Fibroblast of lung (primary cell): Measurements from ENCODE around the gene TWNK.

ENCODE experiments used
- EZH2 ChIP-seq: IDR thresholded peaks from 2 replicates; pipeline ENCODE4 v1.5.1; 2012; ENCODE audit warnings: low read length, control low read depth, mild to moderate bottlenecking; ENCODE audit errors: missing control alignments
- TF ChIP-seq, protein P1 (sequence below), 2 donors: IDR thresholded peaks in 1 of 2; conservative IDR thresholded peaks in 1 of 2; 1 replicate in 1 of 2; 2 replicates in 1 of 2; pipeline ENCODE4 v1.5.1; 2011 to 2012; ENCODE audit warnings: low read length in 2 of 2, control low read depth in 1 of 2, inconsistent platforms in 1 of 2, low read depth in 1 of 2, mild to moderate bottlenecking in 1 of 2

DNA sequence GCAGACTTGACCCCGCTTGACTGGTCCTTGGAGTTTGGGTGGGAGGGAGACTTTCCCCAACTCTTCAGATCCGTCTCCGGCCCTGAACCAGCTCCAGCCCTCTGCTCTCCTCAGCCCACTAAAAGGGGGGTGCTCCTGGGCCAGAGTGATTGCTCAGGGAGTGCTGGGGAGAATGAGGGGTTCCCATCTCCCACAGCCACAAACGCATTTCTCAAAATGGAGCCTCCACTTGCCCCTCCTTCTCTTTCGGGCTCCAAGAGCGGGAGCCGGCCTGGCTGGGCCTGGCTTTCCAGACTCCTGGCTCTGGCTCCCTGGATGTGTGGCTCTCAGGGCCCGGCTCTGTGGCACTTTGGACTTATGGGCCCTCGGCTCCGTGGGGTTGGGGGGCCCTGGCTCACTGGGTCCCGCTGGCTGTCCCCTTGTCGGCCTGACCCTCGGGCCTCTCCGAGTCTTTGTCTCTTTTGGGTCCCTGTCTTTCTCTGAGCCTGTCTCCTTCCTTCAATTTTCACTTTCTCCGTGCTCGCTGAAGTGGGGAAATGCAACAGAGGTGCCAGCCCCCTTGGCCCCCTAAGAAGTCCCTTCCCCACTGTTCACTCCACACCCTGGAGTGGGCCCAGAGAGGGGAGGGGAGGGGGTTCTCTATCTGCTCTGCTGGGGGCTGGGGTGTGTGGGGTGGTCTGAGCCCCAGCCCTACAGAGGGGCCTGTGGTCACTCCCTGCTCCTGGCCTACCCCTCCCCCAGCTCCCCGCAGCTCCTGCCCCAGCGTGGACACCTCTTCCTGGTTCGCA lies 13.0 kb downstream of the TWNK start:
- TF ChIP-seq, protein P1, sequence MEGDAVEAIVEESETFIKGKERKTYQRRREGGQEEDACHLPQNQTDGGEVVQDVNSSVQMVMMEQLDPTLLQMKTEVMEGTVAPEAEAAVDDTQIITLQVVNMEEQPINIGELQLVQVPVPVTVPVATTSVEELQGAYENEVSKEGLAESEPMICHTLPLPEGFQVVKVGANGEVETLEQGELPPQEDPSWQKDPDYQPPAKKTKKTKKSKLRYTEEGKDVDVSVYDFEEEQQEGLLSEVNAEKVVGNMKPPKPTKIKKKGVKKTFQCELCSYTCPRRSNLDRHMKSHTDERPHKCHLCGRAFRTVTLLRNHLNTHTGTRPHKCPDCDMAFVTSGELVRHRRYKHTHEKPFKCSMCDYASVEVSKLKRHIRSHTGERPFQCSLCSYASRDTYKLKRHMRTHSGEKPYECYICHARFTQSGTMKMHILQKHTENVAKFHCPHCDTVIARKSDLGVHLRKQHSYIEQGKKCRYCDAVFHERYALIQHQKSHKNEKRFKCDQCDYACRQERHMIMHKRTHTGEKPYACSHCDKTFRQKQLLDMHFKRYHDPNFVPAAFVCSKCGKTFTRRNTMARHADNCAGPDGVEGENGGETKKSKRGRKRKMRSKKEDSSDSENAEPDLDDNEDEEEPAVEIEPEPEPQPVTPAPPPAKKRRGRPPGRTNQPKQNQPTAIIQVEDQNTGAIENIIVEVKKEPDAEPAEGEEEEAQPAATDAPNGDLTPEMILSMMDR (conservative IDR thresholded peaks at IDR 0.05 in 1 of 2, IDR thresholded peaks at IDR 0.05 in 1 of 2; ENCODE audit: low read depth in 1 of 2, low read length in 2 of 2), result no peak
- TF ChIP-seq EZH2, result no peak
